ENCODE data around the gene ANXA6.
A peak's percentile ranks its signal among the peaks of the same experiment; 100 is the strongest.

Gene ANXA6

GRCh38 chr5:151168602-151169344 is 11.2 kb upstream of the ANXA6 start:
- peaks cover 2% of the 10 kb centered on the region for H3K36me3 Mint-ChIP-seq
- no peaks in the 10 kb centered on the region for H3K27me3 Mint-ChIP-seq
- no peak for ATAC-seq
- H3K27ac Mint-ChIP-seq = peak overlapping the region; percentile 28
- no peak overlapping the region for H3K4me3 Mint-ChIP-seq
- H3K4me1 Mint-ChIP-seq = peaks cover 34% of the 10 kb centered on the region
- no peaks in the 10 kb centered on the region for H3K9me3 Mint-ChIP-seq

- Mint-ChIP-seq H3K4me1 (peaks cover 34% of the 10 kb centered on the region), H3K27me3 (no peaks in the 10 kb centered on the region), H3K9me3 (no peaks in the 10 kb centered on the region), H3K4me3 (no peak overlapping the region), H3K36me3 (no peaks in the 10 kb centered on the region), H3K27ac (no peak overlapping the region)
- ATAC-seq = no peak
These were observed 9.4 kb upstream of the ANXA6 start for GRCh38 chr5:151167022-151167421.

- Mint-ChIP-seq H3K27ac (no peak overlapping the region), H3K4me3 (no peak overlapping the region), H3K9me3 (no peaks in the 10 kb centered on the region), H3K27me3 (no peaks in the 10 kb centered on the region), H3K36me3 (no peaks in the 10 kb centered on the region), H3K4me1 (peaks cover 31% of the 10 kb centered on the region)
- ATAC-seq = peak; percentile 90
These were observed 7.3 kb upstream of the ANXA6 start for GRCh38 chr5:151164687-151165392.

GRCh38 chr5:151162776-151163175 is 5.2 kb upstream of the ANXA6 start:
- H3K9me3 Mint-ChIP-seq = no peaks in the 10 kb centered on the region
- H3K27me3 Mint-ChIP-seq = no peaks in the 10 kb centered on the region
- no peak overlapping the region for H3K4me3 Mint-ChIP-seq
- H3K4me1 Mint-ChIP-seq = peaks cover 43% of the 10 kb centered on the region
- no peak for ATAC-seq
- H3K27ac Mint-ChIP-seq = peak overlapping the region; percentile 26
- H3K36me3 Mint-ChIP-seq = no peaks in the 10 kb centered on the region

GRCh38 chr5:151159649-151160373 is 2.2 kb upstream of the ANXA6 start:
- H3K4me1 Mint-ChIP-seq = peaks cover 58% of the 10 kb centered on the region
- H3K27ac Mint-ChIP-seq = peak overlapping the region; percentile 99
- H3K4me3 Mint-ChIP-seq = peak overlapping the region; percentile 55
- H3K9me3 Mint-ChIP-seq = no peaks in the 10 kb centered on the region
- no peak for ATAC-seq
- H3K27me3 Mint-ChIP-seq = no peaks in the 10 kb centered on the region
- peaks cover 16% of the 10 kb centered on the region for H3K36me3 Mint-ChIP-seq

GRCh38 chr5:151158287-151158661 is 695 bp upstream of the ANXA6 start:
- peak overlapping the region; percentile 99 for H3K27ac Mint-ChIP-seq
- H3K4me3 Mint-ChIP-seq = peak overlapping the region; percentile 96
- H3K36me3 Mint-ChIP-seq = peaks cover 22% of the 10 kb centered on the region
- no peaks in the 10 kb centered on the region for H3K9me3 Mint-ChIP-seq
- peaks cover 68% of the 10 kb centered on the region for H3K4me1 Mint-ChIP-seq
- no peak for ATAC-seq
- H3K27me3 Mint-ChIP-seq = no peaks in the 10 kb centered on the region

DNA sequence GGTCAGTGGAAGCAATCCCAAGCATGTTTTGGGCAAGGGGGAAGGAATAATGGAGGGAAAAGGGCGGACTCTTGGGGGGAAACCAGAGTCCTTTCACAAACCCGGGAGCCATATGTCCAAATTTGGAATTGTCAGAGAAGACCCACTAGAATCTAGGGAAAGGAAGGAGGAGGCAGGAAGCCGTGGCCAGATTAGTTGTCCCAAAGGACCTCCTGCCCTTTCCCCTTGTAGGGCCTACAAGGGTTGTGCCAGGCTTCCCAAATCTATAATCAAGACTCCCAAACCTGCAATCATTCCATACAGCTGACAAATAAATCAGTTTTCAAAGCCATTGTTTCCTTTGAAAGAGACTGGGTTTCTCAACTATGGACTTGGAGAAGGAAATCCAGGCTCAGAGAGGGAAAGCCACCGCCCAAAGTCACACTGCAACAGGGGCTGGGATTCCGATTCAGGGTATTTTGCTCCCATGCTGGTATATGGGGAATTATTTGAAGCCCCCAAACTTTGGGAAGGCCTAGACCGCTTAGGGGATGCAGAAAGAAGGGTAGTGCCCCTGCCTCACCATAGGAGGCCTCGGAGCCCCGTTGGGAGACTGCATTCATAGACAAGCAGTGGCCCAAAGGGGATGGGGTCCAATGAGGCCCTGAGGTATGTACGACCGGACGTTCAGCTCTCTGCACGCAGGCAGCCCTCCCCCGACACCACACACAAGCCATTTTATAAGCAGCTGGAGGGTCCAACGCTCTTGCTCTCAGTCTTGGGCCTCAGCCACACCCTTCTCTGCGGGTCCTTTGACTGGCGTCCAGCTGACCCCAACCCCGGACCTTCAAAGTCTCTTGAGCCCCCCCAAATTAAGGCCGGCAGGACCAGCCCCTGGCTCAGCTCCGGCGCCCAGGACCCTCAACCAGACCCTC is 815 bp downstream of the ANXA6 start:
- Mint-ChIP-seq H3K27me3 (no peaks in the 10 kb centered on the region), H3K4me3 (peak overlapping the region; percentile 96), H3K27ac (peak overlapping the region; percentile 99), H3K4me1 (peaks cover 83% of the 10 kb centered on the region), H3K36me3 (peaks cover 37% of the 10 kb centered on the region), H3K9me3 (no peaks in the 10 kb centered on the region)
- peak; percentile 65 for ATAC-seq

DNA sequence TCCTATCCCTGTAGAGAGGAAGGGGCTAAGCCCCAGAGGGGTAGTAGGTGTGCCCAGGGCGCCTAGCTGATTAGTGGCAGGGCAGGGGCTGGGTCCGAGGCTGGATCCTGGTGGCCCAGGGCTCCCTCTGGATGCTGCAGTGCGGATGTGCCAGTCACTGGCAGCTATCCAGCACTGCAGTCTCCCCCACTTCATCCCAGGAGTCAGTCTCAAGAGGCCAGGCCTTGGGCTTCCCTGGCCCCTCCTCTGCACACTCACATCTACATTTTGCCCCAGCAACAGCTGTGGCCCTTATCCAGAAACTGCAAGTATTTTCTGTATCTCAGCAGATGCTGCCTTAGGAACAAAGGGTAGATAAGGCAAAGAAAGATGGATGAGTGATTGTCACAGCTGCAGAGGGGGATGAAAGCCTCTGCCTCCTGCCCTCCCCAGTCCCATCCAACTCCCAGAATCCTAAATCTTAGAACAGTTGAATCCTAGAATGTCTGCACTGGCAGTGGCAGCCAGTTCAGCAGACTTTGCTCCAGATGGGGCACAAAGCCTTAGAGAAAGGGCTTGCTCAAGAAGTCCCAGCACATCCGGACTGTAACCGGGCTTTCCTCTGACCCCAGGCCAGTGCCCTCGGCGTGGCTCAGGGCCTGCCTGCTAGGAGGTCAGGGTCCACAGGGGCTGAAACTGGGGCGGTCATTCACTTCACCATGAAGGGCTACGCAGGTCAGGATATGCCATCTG is 1.6 kb downstream of the ANXA6 start:
- Mint-ChIP-seq H3K4me1 (peaks cover 89% of the 10 kb centered on the region), H3K9me3 (no peaks in the 10 kb centered on the region), H3K27me3 (no peaks in the 10 kb centered on the region), H3K27ac (peak overlapping the region; percentile 99), H3K36me3 (peaks cover 39% of the 10 kb centered on the region), H3K4me3 (peak overlapping the region; percentile 96)
- peak; percentile 1 for ATAC-seq

DNA sequence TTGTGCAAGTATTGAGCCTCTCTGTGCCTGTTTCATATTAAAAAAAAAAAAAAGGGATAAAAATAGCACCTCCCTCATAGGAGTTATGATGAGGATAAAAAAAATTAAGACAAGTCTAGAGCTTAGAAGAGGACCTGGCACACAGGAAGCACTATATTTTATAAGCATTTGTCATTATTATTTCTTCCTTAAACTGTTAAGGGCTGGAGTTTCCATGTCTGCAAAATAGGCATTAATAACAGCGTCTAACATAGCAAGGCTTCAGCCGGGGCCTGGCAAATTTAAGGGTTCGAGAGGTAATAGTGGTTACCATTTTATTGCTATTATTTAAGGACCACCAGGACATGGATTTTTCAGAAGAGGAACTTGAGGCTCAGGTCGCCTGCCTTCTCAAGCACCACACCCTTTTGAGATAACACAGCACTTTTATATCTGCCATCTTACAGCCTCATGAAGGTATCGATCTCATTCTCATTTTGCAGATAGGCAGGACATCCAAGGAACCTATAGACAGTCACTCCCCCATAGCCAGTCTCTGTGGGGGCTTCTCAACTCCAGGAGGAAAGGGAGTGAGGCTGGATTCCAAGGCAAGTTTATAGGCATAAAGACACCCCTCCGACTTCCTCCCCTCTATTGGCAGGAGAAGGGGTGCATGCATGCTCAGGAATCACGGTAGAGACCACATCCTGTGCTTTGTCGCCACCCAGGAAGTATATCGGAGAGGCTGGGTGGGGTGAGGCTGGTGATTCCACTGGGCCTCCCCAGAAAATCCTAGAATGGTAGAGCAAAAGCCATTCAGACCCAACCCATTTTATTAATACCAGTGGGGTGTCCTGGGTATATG is 2.4 kb downstream of the ANXA6 start:
- H3K9me3 Mint-ChIP-seq = no peaks in the 10 kb centered on the region
- peaks cover 89% of the 10 kb centered on the region for H3K4me1 Mint-ChIP-seq
- peak overlapping the region; percentile 99 for H3K27ac Mint-ChIP-seq
- H3K4me3 Mint-ChIP-seq = peak overlapping the region; percentile 96
- ATAC-seq = peak; percentile 60
- H3K27me3 Mint-ChIP-seq = no peaks in the 10 kb centered on the region
- H3K36me3 Mint-ChIP-seq = peaks cover 39% of the 10 kb centered on the region

GRCh38 chr5:151153766-151154272 is 3.8 kb downstream of the ANXA6 start:
- peaks cover 45% of the 10 kb centered on the region for H3K36me3 Mint-ChIP-seq
- no peak for ATAC-seq

GRCh38 chr5:151153300-151153699 is 4.3 kb downstream of the ANXA6 start:
- Mint-ChIP-seq H3K9me3 (no peaks in the 10 kb centered on the region), H3K27ac (peak overlapping the region; percentile 99), H3K4me1 (peaks cover 89% of the 10 kb centered on the region), H3K27me3 (no peaks in the 10 kb centered on the region), H3K36me3 (peaks cover 48% of the 10 kb centered on the region), H3K4me3 (peak overlapping the region; percentile 64)
- ATAC-seq = no peak

More at GRCh38 chr5:151153766-151154272, 3.8 kb downstream of the ANXA6 start:
- Mint-ChIP-seq H3K9me3 (no peaks in the 10 kb centered on the region), H3K4me1 (peaks cover 89% of the 10 kb centered on the region), H3K4me3 (peak overlapping the region; percentile 64), H3K27ac (peak overlapping the region; percentile 99), H3K27me3 (no peaks in the 10 kb centered on the region)

- no peaks in the 10 kb centered on the region for H3K27me3 Mint-ChIP-seq
- peak overlapping the region; percentile 64 for H3K4me3 Mint-ChIP-seq
- peaks cover 99% of the 10 kb centered on the region for H3K4me1 Mint-ChIP-seq
- ATAC-seq = peak; percentile 69
- no peaks in the 10 kb centered on the region for H3K9me3 Mint-ChIP-seq
- peak overlapping the region; percentile 99 for H3K27ac Mint-ChIP-seq
- H3K36me3 Mint-ChIP-seq = peaks cover 61% of the 10 kb centered on the region
These were observed 5.8 kb downstream of the ANXA6 start for GRCh38 chr5:151151793-151152192.

DNA sequence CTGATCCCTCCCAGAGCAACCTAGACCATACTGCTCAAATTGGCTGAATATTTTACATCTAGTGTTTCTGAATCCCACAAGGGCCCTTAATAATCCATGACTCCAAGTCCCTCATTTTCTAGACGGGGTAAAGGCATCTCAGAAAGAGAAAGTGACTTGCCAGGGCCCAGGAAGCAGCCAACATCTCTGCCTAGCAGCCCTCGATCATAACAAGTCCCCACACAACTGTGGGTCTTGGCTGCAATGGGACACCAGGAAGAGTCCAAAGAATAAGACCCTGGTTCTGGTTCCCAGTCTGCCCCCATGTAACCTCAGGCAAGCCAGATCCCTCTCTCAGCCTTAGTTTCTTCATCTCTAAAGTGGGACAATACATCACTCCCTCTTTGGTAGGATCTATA is 6.3 kb downstream of the ANXA6 start:
- Mint-ChIP-seq H3K36me3 (peaks cover 58% of the 10 kb centered on the region), H3K27me3 (no peaks in the 10 kb centered on the region), H3K4me1 (peaks cover 100% of the 10 kb centered on the region), H3K4me3 (peak overlapping the region; percentile 64), H3K27ac (peak overlapping the region; percentile 99), H3K9me3 (no peaks in the 10 kb centered on the region)
- ATAC-seq = no peak

Measured in stimulated activated memory B cell treated with anti-CD40 and anti-IgM and Interleukin-4, amounts not matched to agents 10 μg/mL and 1 μg/mL and 100 μg/mL, for 72 hours (primary cell).